DMS114 treated with DMSO at 0.1 percent for 48 hours (cell line): ENCODE data around the gene VLDLR.

ENCODE experiments used
- DNase-seq: peaks from one replicate; lab custom pipeline; 2025; ENCODE audit not compliant: unreplicated experiment; lab: John Stamatoyannopoulos, UW

Gene VLDLR

GRCh38 chr9:2621722-2622460 is at the start of gene VLDLR:
Gene VLDLR, plus strand, starts transcription at chr9:2621787. Its CDS starts 403 bp downstream, at chr9:2622190.
- DNase-seq: no peak

GRCh38 chr9:2574203-2574602 is 47.4 kb upstream of the VLDLR start:
- no peak for DNase-seq

- DNase-seq: no peak
These were observed 45.0 kb upstream of the VLDLR start for GRCh38 chr9:2576631-2577030.

- no peak for DNase-seq
These were observed 38.1 kb upstream of the VLDLR start for GRCh38 chr9:2583308-2584013.

GRCh38 chr9:2591967-2592366 is 29.6 kb upstream of the VLDLR start:
- no peak for DNase-seq

GRCh38 chr9:2593744-2594143 is 27.8 kb upstream of the VLDLR start:
- no peak for DNase-seq

GRCh38 chr9:2595973-2596372 is 25.6 kb upstream of the VLDLR start:
- no peak for DNase-seq

- no peak for DNase-seq
These were observed 24.1 kb upstream of the VLDLR start for GRCh38 chr9:2597483-2597882.

GRCh38 chr9:2599896-2600295 is 21.7 kb upstream of the VLDLR start:
- no peak for DNase-seq

- DNase-seq: no peak
These were observed 21.3 kb upstream of the VLDLR start for GRCh38 chr9:2600307-2600706.

GRCh38 chr9:2601785-2602378 is 19.7 kb upstream of the VLDLR start:
- DNase-seq: no peak

GRCh38 chr9:2602704-2603116 is 18.9 kb upstream of the VLDLR start:
- no peak for DNase-seq

- no peak for DNase-seq
These were observed 18.0 kb upstream of the VLDLR start for GRCh38 chr9:2603621-2604020.

GRCh38 chr9:2605246-2605645 is 16.3 kb upstream of the VLDLR start:
- no peak for DNase-seq

GRCh38 chr9:2608276-2608675 is 13.3 kb upstream of the VLDLR start:
- no peak for DNase-seq

- no peak for DNase-seq
These were observed 10.6 kb upstream of the VLDLR start for GRCh38 chr9:2610985-2611384.

GRCh38 chr9:2611961-2612360 is 9.6 kb upstream of the VLDLR start:
- no peak for DNase-seq

- no peak for DNase-seq
These were observed 7.8 kb upstream of the VLDLR start for GRCh38 chr9:2613730-2614271.

GRCh38 chr9:2615497-2615896 is 6.1 kb upstream of the VLDLR start:
- no peak for DNase-seq

- DNase-seq: no peak
These were observed 4.8 kb upstream of the VLDLR start for GRCh38 chr9:2616692-2617377.

GRCh38 chr9:2618289-2618688 is 3.3 kb upstream of the VLDLR start:
- no peak for DNase-seq
